ENCODE data around the gene MMP2. TPM values are rescaled to one million over a fixed set of nuclear protein-coding genes. Genes with fewer than 3 reads are reported as not detected.
A peak's percentile ranks its signal among the peaks of the same experiment; 100 is the strongest.

The MMP2 gene
- total RNA-seq, 1 donor from 2014 or later = 5.6 TPM

GRCh38 chr16:55498101-55498500 is 19.1 kb downstream of the MMP2 start:
- TF ChIP-seq CTCF (conservative IDR thresholded peaks at IDR 0.05; ENCODE audit: low read depth, low read length) = no peak
- no peak overlapping the region for H3K4me3 ChIP-seq (ENCODE audit: low read depth, low read length)
- DNase-seq (ENCODE audit: low read depth) = no peak

GRCh38 chr16:55499281-55499680 is 20.3 kb downstream of the MMP2 start:
- DNase-seq (ENCODE audit: low read depth) = no peak
- H3K4me3 ChIP-seq (ENCODE audit: low read depth, low read length) = no peak overlapping the region
- TF ChIP-seq CTCF (conservative IDR thresholded peaks at IDR 0.05; ENCODE audit: low read depth, low read length) = no peak

GRCh38 chr16:55499951-55500529 is 21.0 kb downstream of the MMP2 start:
- no peak for TF ChIP-seq CTCF (conservative IDR thresholded peaks at IDR 0.05; ENCODE audit: low read depth, low read length)
- no peak overlapping the region for H3K4me3 ChIP-seq (ENCODE audit: low read depth, low read length)
- DNase-seq (ENCODE audit: low read depth) = peak; percentile 59

GRCh38 chr16:55500530-55501011 is 21.6 kb downstream of the MMP2 start:
- no peak overlapping the region for H3K4me3 ChIP-seq (ENCODE audit: low read depth, low read length)
- no peak for DNase-seq (ENCODE audit: low read depth)
- no peak for TF ChIP-seq CTCF (conservative IDR thresholded peaks at IDR 0.05; ENCODE audit: low read depth, low read length)

- no peak for DNase-seq (ENCODE audit: low read depth)
- H3K4me3 ChIP-seq (ENCODE audit: low read depth, low read length) = no peak overlapping the region
- peak; percentile 51 for TF ChIP-seq CTCF (conservative IDR thresholded peaks at IDR 0.05; ENCODE audit: low read depth, low read length)
Measured at GRCh38 chr16:55501549-55502322, 22.7 kb downstream of the MMP2 start.

- DNase-seq (ENCODE audit: low read depth) = peak; percentile 57
- no peak overlapping the region for H3K4me3 ChIP-seq (ENCODE audit: low read depth, low read length)
- TF ChIP-seq CTCF (conservative IDR thresholded peaks at IDR 0.05; ENCODE audit: low read depth, low read length) = peak; percentile 6
Measured at GRCh38 chr16:55502801-55503366, 23.9 kb downstream of the MMP2 start.

All from epithelial cell of proximal tubule (primary cell).